NOMO-1 (cell line): ENCODE results near the gene TMPRSS11D.

Experiments
- DNase-seq, 2 experiments: peaks; one replicate each; lab custom pipeline; 2025; ENCODE audit not compliant: unreplicated experiment in 2 of 2; lab: John Stamatoyannopoulos, UW

TMPRSS11D gene

DNA sequence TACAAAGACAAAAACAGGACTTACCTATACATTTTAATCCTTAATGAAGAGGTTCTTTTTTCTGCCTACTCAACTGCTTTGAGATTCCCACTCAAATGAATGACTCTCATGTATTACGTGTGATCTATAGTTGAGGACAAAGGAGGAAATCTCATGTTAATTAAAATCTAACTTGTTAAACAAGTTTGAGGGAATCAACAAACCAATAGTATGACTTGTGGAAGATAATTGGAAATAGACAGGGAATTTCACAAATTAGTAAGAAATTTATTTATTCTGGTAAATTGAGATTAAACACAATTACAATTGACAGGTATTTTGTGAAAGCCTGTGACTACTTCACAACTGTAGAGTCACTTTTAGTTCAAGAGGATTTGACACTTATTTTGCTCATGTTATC is at the start of gene TMPRSS11D:
Gene TMPRSS11D, minus strand, starts transcription at position 101 of the 400 bp plus-strand sequence. Its CDS starts 69 bp downstream, at position 32.
- DNase-seq: no peak

- DNase-seq: no peak
These were observed 49.2 kb upstream of the TMPRSS11D start for GRCh38 chr4:67933038-67933437.

- no peak for DNase-seq
These were observed 47.5 kb upstream of the TMPRSS11D start for GRCh38 chr4:67931256-67931655.

- DNase-seq: no peak
These were observed 45.6 kb upstream of the TMPRSS11D start for GRCh38 chr4:67929426-67929825.

DNA sequence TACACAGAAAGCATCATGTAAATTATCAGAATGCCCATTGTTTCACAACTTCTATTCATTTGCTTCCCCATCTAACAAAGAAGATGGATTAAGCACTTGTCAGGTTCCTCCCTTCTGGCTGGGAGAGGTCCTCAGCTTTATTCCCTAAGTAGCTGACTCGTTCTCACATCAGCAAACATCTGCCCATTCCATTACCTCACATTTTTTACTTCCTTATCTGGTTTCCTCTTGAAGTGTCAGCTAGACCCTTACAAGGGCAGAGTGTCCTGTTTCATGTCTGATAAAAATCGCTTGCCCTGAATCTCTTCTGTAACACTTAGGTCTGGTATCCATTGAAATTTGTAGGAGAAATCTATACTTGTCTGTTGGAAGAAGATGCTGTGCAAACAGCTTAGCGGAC is 44.7 kb upstream of the TMPRSS11D start:
- DNase-seq: no peak

DNA sequence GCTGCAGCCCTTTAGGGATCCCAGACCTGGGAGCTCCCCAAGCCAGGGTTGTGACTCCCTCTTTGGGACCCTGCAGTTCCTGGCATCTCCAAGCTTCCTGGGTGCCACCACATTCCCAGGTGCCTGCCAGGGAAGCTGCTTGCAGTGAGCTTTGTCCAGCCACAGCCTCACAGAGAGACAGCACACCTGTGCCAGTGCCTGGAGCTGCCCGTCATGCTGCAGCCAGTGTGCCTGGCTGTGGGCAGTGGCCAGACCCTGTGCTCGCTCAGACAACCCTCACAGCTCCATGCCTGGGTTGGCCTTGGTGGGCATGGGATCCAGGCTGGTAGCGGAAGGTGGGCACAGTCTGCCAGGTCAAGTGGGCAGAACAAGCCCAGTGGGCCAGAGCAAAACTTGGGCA is 43.4 kb upstream of the TMPRSS11D start:
- DNase-seq: no peak

DNA sequence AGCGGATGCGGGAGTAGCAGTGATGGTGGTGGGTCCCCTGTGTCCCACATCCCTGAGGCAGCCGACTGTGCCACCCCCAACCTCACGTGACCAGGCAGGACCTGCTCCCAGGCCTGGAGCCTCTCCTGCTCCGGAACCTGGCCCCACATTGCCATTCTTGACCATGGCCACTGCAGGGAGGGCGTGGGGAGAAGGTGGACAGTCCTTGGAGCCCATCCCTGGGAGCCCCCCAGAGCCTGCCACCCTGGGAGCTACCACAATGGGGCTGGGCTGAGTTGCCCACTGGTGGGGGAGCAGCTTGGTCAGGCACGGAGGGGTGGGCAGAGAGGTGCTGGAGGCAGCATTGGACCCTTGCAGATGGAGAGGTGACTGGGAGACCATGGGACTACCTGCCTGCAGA is 42.7 kb upstream of the TMPRSS11D start:
- no peak for DNase-seq

DNA sequence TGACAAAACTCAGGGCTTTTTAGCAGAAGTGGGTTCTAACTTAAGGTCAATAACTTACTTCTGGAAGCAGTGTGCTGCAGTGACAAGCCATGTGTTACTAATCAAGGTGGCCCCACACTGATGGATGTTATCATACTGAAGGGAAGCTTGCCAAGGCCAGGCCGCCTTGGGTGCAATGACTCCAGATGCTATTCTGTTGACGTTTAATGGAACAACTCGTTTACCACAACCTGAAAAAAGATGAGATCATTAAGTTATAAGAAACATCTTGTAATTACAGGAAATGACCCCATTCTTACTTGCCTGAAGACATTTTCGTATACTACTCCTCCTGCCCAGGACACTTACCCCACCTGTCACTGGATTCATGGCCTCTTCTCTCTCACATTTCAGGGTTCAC is 38.9 kb upstream of the TMPRSS11D start:
- no peak for DNase-seq

GRCh38 chr4:67918428-67918827 is 34.6 kb upstream of the TMPRSS11D start:
- DNase-seq: no peak

GRCh38 chr4:67915400-67915966 is 31.7 kb upstream of the TMPRSS11D start:
- DNase-seq: no peak

DNA sequence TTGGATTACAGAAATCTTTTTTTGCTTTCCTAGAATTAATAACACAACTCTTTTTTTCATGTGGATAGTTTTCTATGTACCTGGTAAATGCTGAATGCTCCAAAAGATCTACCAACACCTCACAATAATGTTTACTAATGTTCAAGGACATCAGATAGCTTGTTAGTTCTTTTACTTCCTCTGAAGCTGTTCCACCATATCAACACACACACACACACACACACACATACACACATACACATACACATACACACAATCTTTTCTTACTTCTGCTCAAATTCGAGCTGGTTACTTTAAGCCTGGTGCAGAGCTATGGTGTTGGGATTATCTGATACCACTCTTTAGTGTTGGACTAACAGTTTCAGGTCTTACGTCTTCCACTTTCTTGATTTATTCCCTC is 28.3 kb upstream of the TMPRSS11D start:
- no peak for DNase-seq

- no peak for DNase-seq
These were observed 27.8 kb upstream of the TMPRSS11D start for GRCh38 chr4:67911638-67912037.

DNA sequence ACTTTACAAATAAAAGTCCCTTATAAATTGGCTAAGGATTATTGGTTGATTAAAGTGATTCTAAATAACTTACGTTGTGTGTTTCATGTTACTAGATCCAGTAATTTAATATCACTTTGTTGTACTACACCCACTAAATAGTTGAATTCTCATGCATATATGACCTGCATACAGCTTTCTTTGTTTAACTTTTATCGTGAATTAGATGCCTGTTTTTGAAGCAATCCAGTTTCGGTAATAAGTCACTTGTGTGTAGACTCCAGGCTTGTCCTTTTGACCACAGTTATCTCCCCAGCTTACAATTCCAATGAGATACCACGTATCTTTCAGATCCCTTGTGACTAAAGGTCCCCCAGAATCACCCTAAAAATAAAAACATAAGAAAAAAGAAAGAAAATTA is 27.3 kb upstream of the TMPRSS11D start:
- no peak for DNase-seq

DNA sequence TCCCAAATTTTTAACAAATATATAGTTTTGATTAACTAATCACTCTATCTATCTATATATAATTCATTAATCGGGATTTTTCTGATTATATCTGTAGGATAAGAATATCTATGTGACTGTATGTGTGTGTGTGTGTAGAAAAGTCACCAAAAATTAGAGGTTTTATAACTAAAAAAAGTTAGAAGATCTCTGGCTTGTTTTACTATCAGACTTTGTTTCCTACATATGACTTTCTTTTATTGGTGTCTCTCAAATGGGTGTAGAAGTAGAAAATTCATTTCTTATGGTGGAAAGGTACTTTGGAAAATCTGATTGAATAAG is 26.7 kb upstream of the TMPRSS11D start:
- no peak for DNase-seq

GRCh38 chr4:67909905-67910584 is 26.2 kb upstream of the TMPRSS11D start:
- peak in 1 of 2 experiments; percentile 45 for DNase-seq

GRCh38 chr4:67907650-67908049 is 23.8 kb upstream of the TMPRSS11D start:
- DNase-seq: no peak

GRCh38 chr4:67899096-67899495 is 15.3 kb upstream of the TMPRSS11D start:
- DNase-seq: peak; percentile 51 to 68

GRCh38 chr4:67897686-67898085 is 13.9 kb upstream of the TMPRSS11D start:
- DNase-seq: no peak

GRCh38 chr4:67896421-67897065 is 12.7 kb upstream of the TMPRSS11D start:
- no peak for DNase-seq

GRCh38 chr4:67894659-67895058 is 10.9 kb upstream of the TMPRSS11D start:
- peak in 1 of 2 experiments; percentile 23 for DNase-seq

DNA sequence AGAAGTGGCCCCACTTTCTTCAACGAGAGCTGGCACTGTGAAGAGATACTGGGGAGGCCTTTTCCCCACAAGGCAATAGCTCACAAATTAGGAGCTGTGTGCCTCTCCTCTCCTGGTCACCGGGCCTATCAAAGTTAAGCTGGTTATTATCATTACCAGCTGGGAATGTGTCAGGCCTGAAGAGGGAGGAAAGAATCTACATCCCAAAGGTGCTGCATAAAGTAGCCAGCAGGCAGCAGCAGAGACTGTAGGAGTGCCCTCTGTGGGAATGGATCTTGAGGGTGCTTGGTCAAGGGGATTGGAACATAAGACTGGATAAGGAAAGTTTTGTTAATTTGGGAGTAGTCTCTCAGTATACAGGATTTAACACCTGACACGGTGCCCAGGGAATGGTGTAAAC is 9.1 kb upstream of the TMPRSS11D start:
- no peak for DNase-seq

DNA sequence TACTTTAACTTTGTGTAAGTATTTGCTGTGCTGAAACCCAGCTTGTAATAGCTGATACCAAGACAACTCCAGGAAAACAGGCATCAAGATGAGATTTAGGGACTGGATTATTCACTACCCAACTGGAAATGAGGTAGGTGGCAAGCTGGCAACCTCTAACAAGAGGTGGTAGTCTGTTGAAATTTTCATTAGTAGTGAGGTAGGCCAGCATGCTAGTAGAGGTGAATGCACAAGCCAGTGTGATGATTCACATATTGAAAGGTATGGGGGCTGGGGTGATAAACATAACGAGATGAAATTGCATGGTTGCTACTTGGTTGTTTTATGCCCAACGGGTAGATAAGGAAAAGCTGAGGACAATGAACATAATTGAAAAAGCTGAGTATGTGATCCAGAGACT is 8.5 kb upstream of the TMPRSS11D start:
- DNase-seq: no peak
